Esophagus muscularis mucosa (tissue), 4 donors: Measurements from ENCODE around the gene ATP6V1B1. TPM values are rescaled to one million over a fixed set of nuclear protein-coding genes. Genes with fewer than 3 reads are reported as not detected.

Experiments
- DNase-seq: peaks from one replicate; pipeline ENCODE4 v3.0.0-alpha.2; 2017; ENCODE audit errors: extremely low spot score
- H3K27ac ChIP-seq, 4 donors: fragments of 200-600 bp; sonication (generic); replicated peaks in 1 of 4; 1 replicate in 3 of 4; 2 replicates in 1 of 4; pipeline ENCODE4 v1.5.1; 2016 to 2019; ENCODE audit warnings: mild to moderate bottlenecking in 1 of 4
- H3K27me3 ChIP-seq, 4 donors: fragments of 200-600 bp; sonication (generic); one replicate each; pipeline versions ENCODE4 v1.5.1 to v1.6.0; 2016 to 2019
- H3K36me3 ChIP-seq, 4 donors: fragments of 200-600 bp; sonication (generic); one replicate each; pipeline ENCODE4 v1.5.1; 2016 to 2019
- H3K4me1 ChIP-seq, 4 donors: fragments of 200-600 bp; sonication (generic); one replicate each; pipeline ENCODE4 v1.5.1; 2016 to 2019
- H3K4me3 ChIP-seq, 4 donors: fragments of 200-600 bp; sonication (generic); 1 replicate in 2 of 4; 2 replicates in 2 of 4; pipeline ENCODE4 v1.5.1; 2016 to 2019; ENCODE audit warnings: mild to moderate bottlenecking in 4 of 4, moderate library complexity in 1 of 4
- H3K9me3 ChIP-seq, 4 donors: fragments of 200-600 bp; sonication (generic); 1 replicate in 3 of 4; 2 replicates in 1 of 4; pipeline ENCODE4 v1.5.1; 2016 to 2019
- EP300 ChIP-seq: sonication (generic); formaldehyde crosslinking; IDR thresholded peaks from one replicate; pipeline ENCODE4 v1.6.1; 2017; ENCODE audit warnings: antibody characterized with exemption
- POLR2A ChIP-seq: fragments of 450-650 bp; IDR thresholded peaks from one replicate; pipeline ENCODE4 v1.6.1; 2017; ENCODE audit warnings: antibody characterized with exemption, moderate library complexity, mild to moderate bottlenecking, low read depth
- POLR2AphosphoS5 ChIP-seq, 2 donors: sonication (generic); formaldehyde crosslinking; IDR thresholded peaks; one replicate each; pipeline ENCODE4 v1.6.1; 2017; ENCODE audit warnings: antibody characterized with exemption in 2 of 2
- WGBS: methylation state at CpG from one replicate; pipeline ENCODE4 v1.1.5; 2018; 5-methylcytosine and 5-hydroxymethylcytosine counted together
- intact Hi-C: fragments of 100-400 bp; cut with DNase I; formaldehyde crosslinking; loops from one replicate; pipeline ENCODE4 v1.15.1; 2023
- total RNA-seq, 4 donors: library from RNA; depleted of rRNA; stranded (reverse); fragments of >200 nt; gene quantifications; one replicate each; pipeline versions ENCODE4 v1.1.0 to v1.2.1, GENCODE V29; 2016
- TF ChIP-seq, protein P1 (sequence below), 3 experiments: fragments of 200-600 bp in 2 of 3; fragments of 450-650 bp in 1 of 3; sonication (generic) in 2 of 3; IDR thresholded peaks; one replicate each; pipeline ENCODE4 v1.5.1; 2017 to 2019; ENCODE audit warnings: antibody characterized with exemption in 3 of 3, mild to moderate bottlenecking in 2 of 3, moderate library complexity in 1 of 3

Gene ATP6V1B1
- total RNA-seq: 1 to 10 TPM in 1 of 4 donors, under 1 TPM in 1, not detected in 2; 0.83 to 1.6 TPM

DNA sequence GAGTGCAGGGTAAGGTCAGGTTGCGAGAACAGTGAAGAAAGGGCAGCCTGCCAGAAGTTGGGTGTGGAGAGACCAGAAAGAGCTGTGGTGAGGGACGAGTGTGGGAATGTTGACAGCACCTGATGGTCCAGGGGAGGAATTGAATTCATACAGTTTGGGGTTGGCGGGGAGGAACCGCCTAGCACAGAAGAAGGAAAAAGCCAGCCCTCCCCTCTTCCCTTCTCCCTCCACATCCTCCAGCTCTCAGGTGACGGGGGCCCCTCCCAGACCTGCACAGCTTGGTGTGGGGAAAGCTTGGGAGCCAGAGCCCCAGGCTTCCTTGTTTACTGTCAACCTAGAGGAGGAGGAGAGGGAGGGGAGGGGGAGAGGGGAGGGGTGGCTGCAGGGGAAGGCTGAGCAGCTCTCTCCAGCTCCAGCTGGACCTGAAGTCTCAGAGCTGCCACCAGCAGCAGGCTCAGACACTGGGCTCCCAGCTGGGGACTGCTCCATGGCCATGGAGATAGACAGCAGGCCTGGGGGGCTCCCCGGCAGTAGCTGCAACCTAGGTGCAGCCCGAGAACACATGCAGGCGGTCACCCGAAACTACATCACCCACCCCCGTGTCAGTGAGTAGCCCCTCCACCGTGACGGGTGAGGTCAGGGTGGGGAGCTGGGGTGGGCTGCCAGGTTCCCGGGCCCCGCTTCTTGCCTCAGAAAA, at the start of gene ATP6V1B1:
TSS of gene ATP6V1B1 (plus strand) at position 433 of the 697 bp plus-strand sequence. CDS start at position 488, 55 bp downstream.
- 61% methylated on average over 8 of the region's 14 CpGs for WGBS
- TF ChIP-seq, protein P1, sequence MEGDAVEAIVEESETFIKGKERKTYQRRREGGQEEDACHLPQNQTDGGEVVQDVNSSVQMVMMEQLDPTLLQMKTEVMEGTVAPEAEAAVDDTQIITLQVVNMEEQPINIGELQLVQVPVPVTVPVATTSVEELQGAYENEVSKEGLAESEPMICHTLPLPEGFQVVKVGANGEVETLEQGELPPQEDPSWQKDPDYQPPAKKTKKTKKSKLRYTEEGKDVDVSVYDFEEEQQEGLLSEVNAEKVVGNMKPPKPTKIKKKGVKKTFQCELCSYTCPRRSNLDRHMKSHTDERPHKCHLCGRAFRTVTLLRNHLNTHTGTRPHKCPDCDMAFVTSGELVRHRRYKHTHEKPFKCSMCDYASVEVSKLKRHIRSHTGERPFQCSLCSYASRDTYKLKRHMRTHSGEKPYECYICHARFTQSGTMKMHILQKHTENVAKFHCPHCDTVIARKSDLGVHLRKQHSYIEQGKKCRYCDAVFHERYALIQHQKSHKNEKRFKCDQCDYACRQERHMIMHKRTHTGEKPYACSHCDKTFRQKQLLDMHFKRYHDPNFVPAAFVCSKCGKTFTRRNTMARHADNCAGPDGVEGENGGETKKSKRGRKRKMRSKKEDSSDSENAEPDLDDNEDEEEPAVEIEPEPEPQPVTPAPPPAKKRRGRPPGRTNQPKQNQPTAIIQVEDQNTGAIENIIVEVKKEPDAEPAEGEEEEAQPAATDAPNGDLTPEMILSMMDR (IDR thresholded peaks at IDR 0.05): no peak
- TF ChIP-seq EP300 (no peak), POLR2AphosphoS5 (IDR thresholded peaks at IDR 0.05) (no peak), POLR2A (no peak)
- Histone ChIP-seq H3K4me3 (no peak within 1 kb of the TSS), H3K9me3 (no peaks in the 10 kb centered on the region), H3K4me1 (no peaks in the 10 kb centered on the region), H3K27me3 (peaks cover 0 to 87% (median 0%) of the 10 kb centered on the region in 4 donors), H3K36me3 (no peaks in the 10 kb centered on the region), H3K27ac (no peak within 1 kb of the TSS)
- intact Hi-C loops: no loop called here
- DNase-seq: peak; percentile 64

DNA sequence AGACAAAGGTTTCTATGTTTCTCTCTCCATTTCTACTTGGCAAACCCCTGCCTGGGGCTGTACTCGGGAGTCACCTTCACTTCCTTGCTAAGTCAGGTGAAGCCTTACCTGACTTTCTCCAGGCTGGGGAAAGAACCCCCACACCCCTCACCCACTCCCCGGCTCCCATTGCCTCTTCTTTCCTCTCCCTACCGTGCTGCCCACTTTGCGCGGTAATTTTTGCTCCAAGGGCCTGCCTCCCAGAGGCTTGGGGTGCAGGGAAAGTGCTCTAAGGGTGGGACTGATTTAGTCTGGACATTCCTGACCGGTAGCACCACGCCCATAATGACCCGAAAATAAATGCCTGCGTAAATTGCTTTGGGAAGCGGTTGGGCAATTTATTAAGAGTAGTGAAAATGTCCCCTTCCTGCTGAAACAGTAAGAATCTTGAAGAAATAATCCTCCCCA, 49.1 kb upstream of the ATP6V1B1 start:
- H3K4me1 ChIP-seq: peaks cover 24 to 33% (median 30%) of the 10 kb centered on the region in 4 donors
- peaks cover 0 to 3% (median 0%) of the 10 kb centered on the region in 4 donors for H3K9me3 ChIP-seq
- H3K27me3 ChIP-seq: peaks cover 0 to 100% (median 49%) of the 10 kb centered on the region in 4 donors
- intact Hi-C loops: no loop called here
- 11% methylated on average over 10 of the region's 10 CpGs for WGBS
- H3K27ac ChIP-seq: no peak overlapping the region
- peak overlapping the region in 1 of 4 donors; percentile 7 for H3K4me3 ChIP-seq
- H3K36me3 ChIP-seq: no peaks in the 10 kb centered on the region
- DNase-seq: peak; percentile 66
- no peak for TF ChIP-seq POLR2AphosphoS5 (IDR thresholded peaks at IDR 0.05)
- no peak for TF ChIP-seq POLR2A
- TF ChIP-seq EP300: no peak
- TF ChIP-seq, protein P1 (IDR thresholded peaks at IDR 0.05): no peak

DNA sequence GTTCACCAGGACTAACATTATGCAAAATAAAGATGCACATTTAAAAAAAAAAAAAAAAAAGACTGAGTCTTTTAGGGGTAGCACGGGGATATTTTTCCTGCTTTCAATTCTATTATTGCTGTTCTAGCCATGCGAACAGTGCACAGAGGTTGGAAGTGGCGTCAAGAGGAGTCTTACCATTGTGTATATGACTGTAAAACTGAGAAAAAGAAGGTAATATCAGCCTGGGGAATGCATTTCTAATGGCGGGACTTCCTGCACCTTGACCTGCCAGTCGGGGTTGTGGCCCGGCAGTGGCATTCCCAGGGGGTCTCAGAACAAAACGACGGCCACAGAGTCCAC, 48.5 kb upstream of the ATP6V1B1 start:
- peaks cover 0 to 3% (median 0%) of the 10 kb centered on the region in 4 donors for H3K9me3 ChIP-seq
- WGBS: 20% methylated on average over 8 of the region's 8 CpGs
- peak overlapping the region in 1 of 4 donors; percentile 28 for H3K27ac ChIP-seq
- peaks cover 0 to 100% (median 49%) of the 10 kb centered on the region in 4 donors for H3K27me3 ChIP-seq
- intact Hi-C loops: no loop called here
- no peaks in the 10 kb centered on the region for H3K36me3 ChIP-seq
- H3K4me3 ChIP-seq: peak overlapping the region; percentile 42 to 60 (median 48)
- H3K4me1 ChIP-seq: peaks cover 24 to 33% (median 30%) of the 10 kb centered on the region in 4 donors
- DNase-seq: no peak
- TF ChIP-seq, protein P1 (IDR thresholded peaks at IDR 0.05): no peak
- no peak for TF ChIP-seq POLR2A
- no peak for TF ChIP-seq POLR2AphosphoS5 (IDR thresholded peaks at IDR 0.05)
- TF ChIP-seq EP300: no peak

DNA sequence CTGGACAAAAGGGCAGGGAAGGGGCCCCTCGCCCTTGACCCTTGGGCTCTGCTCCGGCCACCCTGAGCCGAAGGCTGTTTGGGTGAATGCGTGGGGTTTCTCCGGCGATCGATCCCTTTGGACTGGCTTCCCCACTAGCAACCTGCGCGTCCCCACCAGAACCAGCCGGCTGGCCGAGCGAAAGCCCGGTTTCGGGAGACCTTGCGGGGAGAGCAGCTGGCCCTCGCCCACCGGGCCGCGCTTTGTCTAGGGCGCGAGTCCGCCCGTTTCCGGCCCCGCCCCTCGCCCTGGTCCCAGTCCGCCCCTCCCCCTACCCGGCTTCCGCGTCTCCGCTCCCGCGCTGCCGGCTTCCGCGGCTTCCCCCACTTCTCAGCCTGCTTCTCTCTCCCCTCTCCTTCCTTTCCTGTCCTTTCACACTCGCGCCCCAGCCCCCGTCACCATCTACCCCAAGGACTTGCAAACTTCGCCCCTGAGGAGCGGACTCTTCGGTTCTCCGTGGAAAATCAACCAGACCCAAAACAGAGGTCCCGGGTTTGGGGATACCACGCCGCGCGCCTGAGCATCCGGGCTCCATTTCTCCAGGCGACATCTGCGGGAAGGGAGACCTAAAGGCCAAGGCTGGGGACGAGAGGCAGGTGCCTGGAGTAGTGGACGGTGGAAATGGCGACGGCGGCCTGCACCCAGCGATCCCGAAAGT, 48.0 kb upstream of the ATP6V1B1 start:
- intact Hi-C loops: no loop called here
- Histone ChIP-seq H3K36me3 (no peaks in the 10 kb centered on the region), H3K9me3 (peaks cover 0 to under 1% (median 0%) of the 10 kb centered on the region in 4 donors), H3K4me1 (peaks cover 24 to 33% (median 30%) of the 10 kb centered on the region in 4 donors), H3K27me3 (peaks cover 0 to 100% (median 47%) of the 10 kb centered on the region in 4 donors), H3K4me3 (peak overlapping the region; percentile 42 to 60 (median 48)), H3K27ac (peak overlapping the region in 1 of 4 donors; percentile 28)
- DNase-seq: peak; percentile 82
- TF ChIP-seq EP300 (no peak), POLR2AphosphoS5 (IDR thresholded peaks at IDR 0.05) (peak in 1 of 2 donors; percentile 9)
- 8% methylated on average over 46 of the region's 58 CpGs for WGBS

DNA sequence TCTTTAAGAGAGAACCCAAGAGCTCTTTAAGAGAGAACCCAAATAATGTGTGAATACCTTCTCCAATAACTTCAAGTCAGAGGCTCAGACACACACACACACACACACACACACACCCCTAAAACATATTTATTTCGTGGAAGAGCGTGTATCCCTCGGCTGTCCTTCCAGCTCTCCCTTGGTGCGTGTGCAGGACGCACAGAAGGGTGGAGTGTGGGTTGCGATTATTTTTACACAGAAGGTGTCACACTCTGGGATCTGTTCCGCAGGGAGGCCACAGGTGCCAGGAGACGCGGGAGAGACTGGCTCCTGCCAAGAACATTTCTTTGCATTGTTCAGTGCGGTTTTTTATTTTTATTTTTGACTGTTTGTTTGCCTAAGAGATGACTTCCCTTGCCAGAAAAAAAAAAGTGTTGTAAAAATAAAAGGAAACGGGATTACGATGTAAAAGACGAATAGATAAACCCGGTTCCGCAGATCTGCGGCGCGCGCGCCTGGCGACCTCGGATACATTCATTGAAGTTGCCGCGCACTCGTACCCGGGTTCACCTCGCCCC, 47.3 kb upstream of the ATP6V1B1 start:
- peak overlapping the region in 1 of 4 donors; percentile 28 for H3K27ac ChIP-seq
- peak; percentile 53 for DNase-seq
- peaks cover 24 to 33% (median 30%) of the 10 kb centered on the region in 4 donors for H3K4me1 ChIP-seq
- H3K4me3 ChIP-seq: peak overlapping the region; percentile 26 to 60 (median 48)
- H3K27me3 ChIP-seq: peaks cover 0 to 97% (median 44%) of the 10 kb centered on the region in 4 donors
- H3K36me3 ChIP-seq: no peaks in the 10 kb centered on the region
- intact Hi-C loops: no loop called here
- WGBS: 17% methylated on average over 22 of the region's 27 CpGs
- no peaks in the 10 kb centered on the region for H3K9me3 ChIP-seq
- TF ChIP-seq, protein P1 (IDR thresholded peaks at IDR 0.05): no peak
- TF ChIP-seq POLR2A (no peak), POLR2AphosphoS5 (IDR thresholded peaks at IDR 0.05) (no peak), EP300 (no peak)
